ENCODE data around the gene PPP1R3G. TPM values are rescaled to one million over a fixed set of nuclear protein-coding genes. Genes with fewer than 3 reads are reported as not detected.
A peak's percentile ranks its signal among the peaks of the same experiment; 100 is the strongest.

PPP1R3G gene
- total RNA-seq, 4 donors from 2014 or later = 0.88 to 3.2 (median 2.9) TPM

GRCh38 chr6:5081955-5082354, 3.2 kb upstream of the PPP1R3G start:
- intact Hi-C loops (cut with DNase I; ENCODE audit: low total_unique reads) = no loop called here
- 66 to 67% methylated on average over 4 of the region's 4 CpGs for WGBS, 2 donors

GRCh38 chr6:5082487-5083306, 2.4 kb upstream of the PPP1R3G start:
- DNase-seq (ENCODE audit: low spot score in 2 of 2) = peak; percentile 69 to 95
- no peak overlapping the region for H3K4me3 ChIP-seq (ENCODE audit: low read depth, poor library complexity, severe bottlenecking)
- TF ChIP-seq POLR2A (IDR thresholded peaks at IDR 0.05) (no peak), CTCF (IDR thresholded peaks at IDR 0.05) (no peak)
- intact Hi-C loops (cut with DNase I; ENCODE audit: low total_unique reads) = no loop called here
- 49 to 57% methylated on average over 12 of the region's 12 CpGs for WGBS, 2 donors

More at GRCh38 chr6:5081955-5082354, 3.2 kb upstream of the PPP1R3G start:
- TF ChIP-seq POLR2A (IDR thresholded peaks at IDR 0.05) (no peak), CTCF (IDR thresholded peaks at IDR 0.05) (no peak)
- H3K4me3 ChIP-seq (ENCODE audit: low read depth, poor library complexity, severe bottlenecking) = no peak overlapping the region
- no peak for DNase-seq (ENCODE audit: low spot score in 2 of 2)

GRCh38 chr6:5083307-5083583, 1.9 kb upstream of the PPP1R3G start:
- 48 to 50% methylated on average over 4 of the region's 4 CpGs for WGBS, 2 donors

GRCh38 chr6:5083813-5084359, 1.3 kb upstream of the PPP1R3G start:
- peak overlapping the region; percentile 40 for H3K4me3 ChIP-seq (ENCODE audit: low read depth, poor library complexity, severe bottlenecking)
- WGBS, 2 donors = 61 to 72% methylated on average over 11 to 16 of the region's 18 CpGs
- DNase-seq (ENCODE audit: low spot score in 2 of 2) = no peak
- TF ChIP-seq CTCF (IDR thresholded peaks at IDR 0.05) (no peak), POLR2A (IDR thresholded peaks at IDR 0.05) (no peak)
- intact Hi-C loops (cut with DNase I; ENCODE audit: low total_unique reads) = no loop called here

More at GRCh38 chr6:5083307-5083583, 1.9 kb upstream of the PPP1R3G start:
- TF ChIP-seq CTCF (IDR thresholded peaks at IDR 0.05) = no peak
- DNase-seq (ENCODE audit: low spot score in 2 of 2) = no peak
- H3K4me3 ChIP-seq (ENCODE audit: low read depth, poor library complexity, severe bottlenecking) = no peak overlapping the region
- intact Hi-C loops (cut with DNase I; ENCODE audit: low total_unique reads) = no loop called here

- peak in 1 of 2 donors; percentile 90 for DNase-seq (ENCODE audit: low spot score in 2 of 2)
- H3K4me3 ChIP-seq (ENCODE audit: low read depth, poor library complexity, severe bottlenecking) = peak overlapping the region; percentile 40
- intact Hi-C loops (cut with DNase I; ENCODE audit: low total_unique reads) = no loop called here
- 2 to 5% methylated on average over 7 to 14 of the region's 57 CpGs for WGBS, 2 donors
- TF ChIP-seq POLR2A (IDR thresholded peaks at IDR 0.05) = no peak
- TF ChIP-seq CTCF (IDR thresholded peaks at IDR 0.05) = no peak
These were observed 771 bp upstream of the PPP1R3G start for GRCh38 chr6:5084360-5084780.

Data from lower leg skin (tissue), 4 donors.